Uterus (tissue), 2 donors: ENCODE results near the gene CUBN.

Experiments used
- POLR2A ChIP-seq, 2 donors: fragments of 450-650 bp; IDR thresholded peaks; one replicate each; pipeline ENCODE4 v1.6.1; 2016; ENCODE audit warnings: antibody characterized with exemption in 2 of 2, mild to moderate bottlenecking in 1 of 2, moderate library complexity in 1 of 2
- TF ChIP-seq, protein P1 (sequence below), 4 experiments: fragments of 200-600 bp in 2 of 4; fragments of 450-650 bp in 2 of 4; sonication (generic) in 2 of 4; IDR thresholded peaks; one replicate each; pipeline ENCODE4 v1.5.1; 2016 to 2019; ENCODE audit warnings: antibody characterized with exemption in 4 of 4, mild to moderate bottlenecking in 2 of 4, moderate library complexity in 1 of 4

- TF ChIP-seq, protein P1, sequence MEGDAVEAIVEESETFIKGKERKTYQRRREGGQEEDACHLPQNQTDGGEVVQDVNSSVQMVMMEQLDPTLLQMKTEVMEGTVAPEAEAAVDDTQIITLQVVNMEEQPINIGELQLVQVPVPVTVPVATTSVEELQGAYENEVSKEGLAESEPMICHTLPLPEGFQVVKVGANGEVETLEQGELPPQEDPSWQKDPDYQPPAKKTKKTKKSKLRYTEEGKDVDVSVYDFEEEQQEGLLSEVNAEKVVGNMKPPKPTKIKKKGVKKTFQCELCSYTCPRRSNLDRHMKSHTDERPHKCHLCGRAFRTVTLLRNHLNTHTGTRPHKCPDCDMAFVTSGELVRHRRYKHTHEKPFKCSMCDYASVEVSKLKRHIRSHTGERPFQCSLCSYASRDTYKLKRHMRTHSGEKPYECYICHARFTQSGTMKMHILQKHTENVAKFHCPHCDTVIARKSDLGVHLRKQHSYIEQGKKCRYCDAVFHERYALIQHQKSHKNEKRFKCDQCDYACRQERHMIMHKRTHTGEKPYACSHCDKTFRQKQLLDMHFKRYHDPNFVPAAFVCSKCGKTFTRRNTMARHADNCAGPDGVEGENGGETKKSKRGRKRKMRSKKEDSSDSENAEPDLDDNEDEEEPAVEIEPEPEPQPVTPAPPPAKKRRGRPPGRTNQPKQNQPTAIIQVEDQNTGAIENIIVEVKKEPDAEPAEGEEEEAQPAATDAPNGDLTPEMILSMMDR (IDR thresholded peaks at IDR 0.05), result no peak
- TF ChIP-seq POLR2A (IDR thresholded peaks at IDR 0.05), result no peak
Observed at GRCh38 chr10:17062493-17062892, 67.1 kb downstream of the CUBN start.
